Thyroid gland (tissue), 4 donors: ENCODE results near the gene CLDN34. TPM values are rescaled to one million over a fixed set of nuclear protein-coding genes. Genes with fewer than 3 reads are reported as not detected.

Source experiments
- DNase-seq, 2 donors: peaks; one replicate each; pipeline ENCODE4 v3.0.0-alpha.2; 2019
- H3K27ac ChIP-seq, 3 donors: fragments of 200-600 bp; sonication (generic); 1 replicate in 2 of 3; 2 replicates in 1 of 3; pipeline ENCODE4 v1.5.1; 2016 to 2019; ENCODE audit warnings: mild to moderate bottlenecking in 1 of 3, moderate library complexity in 1 of 3
- H3K27me3 ChIP-seq: fragments of 200-600 bp; sonication (generic); one replicate; pipeline ENCODE4 v1.5.1; 2019
- H3K36me3 ChIP-seq, 2 donors: fragments of 200-600 bp; sonication (generic); one replicate each; pipeline ENCODE4 v1.5.1; 2016 to 2019
- H3K4me1 ChIP-seq, 2 donors: fragments of 200-600 bp; sonication (generic); one replicate each; pipeline ENCODE4 v1.5.1; 2017 to 2019
- H3K4me3 ChIP-seq, 3 donors: fragments of 200-600 bp; sonication (generic); replicated peaks in 1 of 3; 1 replicate in 2 of 3; 2 replicates in 1 of 3; pipeline ENCODE4 v1.5.1; 2016; ENCODE audit warnings: mild to moderate bottlenecking in 1 of 3
- H3K9me3 ChIP-seq: fragments of 200-600 bp; sonication (generic); one replicate; pipeline ENCODE4 v1.5.1; 2017
- CTCF ChIP-seq, 6 experiments: fragments of 200-600 bp in 3 of 6; fragments of 450-650 bp in 3 of 6; sonication (generic) in 3 of 6; IDR thresholded peaks; one replicate each; pipeline ENCODE4 v1.5.1; 2016 to 2019; ENCODE audit warnings: antibody characterized with exemption in 6 of 6, mild to moderate bottlenecking in 2 of 6, inconsistent platforms in 1 of 6, moderate library complexity in 1 of 6
- POLR2A ChIP-seq, 2 donors: fragments of 450-650 bp; IDR thresholded peaks; one replicate each; pipeline ENCODE4 v1.6.1; 2017; ENCODE audit warnings: antibody characterized with exemption in 2 of 2, mild to moderate bottlenecking in 2 of 2, moderate library complexity in 1 of 2
- WGBS, 2 donors: methylation state at CpG; one replicate each; pipeline ENCODE4 v1.1.5; 2017; 5-methylcytosine and 5-hydroxymethylcytosine counted together
- intact Hi-C: fragments of 100-400 bp; cut with DNase I; formaldehyde crosslinking; loops from one replicate; pipeline ENCODE4 v1.15.1; 2023
- total RNA-seq, 4 donors: library from RNA; depleted of rRNA; stranded (reverse); fragments of >200 nt; gene quantifications; one replicate each; pipeline ENCODE4 v1.2.3, GENCODE V29; 2016

CLDN34 gene
- total RNA-seq, 4 donors from 2014 or later = 0.67 TPM; not detected in 3

DNA sequence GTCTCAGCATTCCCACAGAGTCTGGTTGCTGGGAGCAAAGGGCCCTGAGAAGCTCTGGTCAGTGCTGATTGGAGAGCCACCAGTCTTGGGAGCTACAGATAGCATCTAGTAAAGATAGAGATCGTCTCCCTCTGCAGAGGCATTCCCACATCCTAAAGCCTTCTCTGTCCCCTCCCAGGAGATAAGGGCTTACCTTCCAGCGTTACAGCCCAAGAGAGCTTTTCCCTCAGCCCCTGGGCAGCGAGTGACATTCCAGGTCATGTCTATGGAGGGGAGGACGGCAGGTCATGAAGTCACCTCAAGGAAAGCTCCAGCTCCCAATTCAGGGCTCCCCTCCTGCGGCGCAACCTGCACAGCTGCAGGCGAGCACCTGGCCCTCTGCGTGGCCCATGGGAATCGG is 29.9 kb downstream of the CLDN34 start:
- intact Hi-C loops = loop anchor here (5.0 kb wide), 1 partner anchor 120 kb away; no protein-coding TSS in a partner anchor
- Histone ChIP-seq H3K4me1 (no peaks in the 10 kb centered on the region), H3K9me3 (no peaks in the 10 kb centered on the region), H3K4me3 (no peak overlapping the region), H3K36me3 (no peaks in the 10 kb centered on the region), H3K27me3 (no peaks in the 10 kb centered on the region), H3K27ac (no peak overlapping the region)
- WGBS, 2 donors = no CpG with 5 or more reads among the region's 9 CpGs
- TF ChIP-seq POLR2A (IDR thresholded peaks at IDR 0.05) (no peak), CTCF (IDR thresholded peaks at IDR 0.05) (no peak)
- DNase-seq = no peak

DNA sequence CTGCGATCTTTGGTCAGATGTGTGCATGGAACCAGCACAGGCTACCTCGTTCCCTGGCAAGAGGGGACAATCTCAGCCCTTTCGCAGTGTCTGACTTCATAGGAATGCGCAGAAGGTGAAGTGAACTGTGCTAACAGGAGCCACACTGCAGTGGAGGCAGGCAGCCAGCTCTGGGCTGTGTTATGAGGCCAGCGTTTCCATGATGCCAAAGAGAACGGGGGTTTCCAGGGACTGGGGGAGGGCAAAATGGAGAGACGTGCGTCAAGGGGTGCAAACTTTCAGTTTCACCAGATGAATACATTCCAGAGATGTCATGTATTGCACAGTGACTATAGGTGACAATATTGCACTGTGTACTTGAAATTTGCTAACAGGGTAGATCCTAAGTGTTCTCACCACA is 30.4 kb downstream of the CLDN34 start:
- Histone ChIP-seq H3K4me1 (no peaks in the 10 kb centered on the region), H3K4me3 (no peak overlapping the region), H3K27ac (no peak overlapping the region), H3K27me3 (no peaks in the 10 kb centered on the region), H3K9me3 (no peaks in the 10 kb centered on the region), H3K36me3 (no peaks in the 10 kb centered on the region)
- no peak for TF ChIP-seq CTCF (IDR thresholded peaks at IDR 0.05)
- no peak for TF ChIP-seq POLR2A (IDR thresholded peaks at IDR 0.05)
- intact Hi-C loops = loop anchor here (5.0 kb wide), 1 partner anchor 120 kb away; no protein-coding TSS in a partner anchor
- 82 to 95% methylated on average over 4 to 7 of the region's 8 CpGs for WGBS, 2 donors
- no peak for DNase-seq

- H3K4me3 ChIP-seq = no peak overlapping the region
- no peaks in the 10 kb centered on the region for H3K27me3 ChIP-seq
- H3K27ac ChIP-seq = no peak overlapping the region
- no peaks in the 10 kb centered on the region for H3K36me3 ChIP-seq
- WGBS, 2 donors = 75 to 92% methylated on average over 3 of the region's 3 CpGs
- no peaks in the 10 kb centered on the region for H3K4me1 ChIP-seq
- intact Hi-C loops = no loop called here
- H3K9me3 ChIP-seq = no peaks in the 10 kb centered on the region
- TF ChIP-seq CTCF (IDR thresholded peaks at IDR 0.05) (no peak), POLR2A (IDR thresholded peaks at IDR 0.05) (no peak)
- no peak for DNase-seq
Observed at GRCh38 chrX:10001496-10001895, 34.3 kb downstream of the CLDN34 start.

GRCh38 chrX:10004832-10005475 is 37.8 kb downstream of the CLDN34 start:
- Histone ChIP-seq H3K4me3 (no peak overlapping the region), H3K4me1 (peaks cover 0 to 3% of the 10 kb centered on the region in 2 donors), H3K27me3 (no peaks in the 10 kb centered on the region), H3K9me3 (no peaks in the 10 kb centered on the region), H3K36me3 (no peaks in the 10 kb centered on the region), H3K27ac (no peak overlapping the region)
- intact Hi-C loops = no loop called here
- 96 to 97% methylated on average over 8 of the region's 8 CpGs for WGBS, 2 donors
- DNase-seq = no peak
- TF ChIP-seq CTCF (IDR thresholded peaks at IDR 0.05) (no peak), POLR2A (IDR thresholded peaks at IDR 0.05) (no peak)

DNA sequence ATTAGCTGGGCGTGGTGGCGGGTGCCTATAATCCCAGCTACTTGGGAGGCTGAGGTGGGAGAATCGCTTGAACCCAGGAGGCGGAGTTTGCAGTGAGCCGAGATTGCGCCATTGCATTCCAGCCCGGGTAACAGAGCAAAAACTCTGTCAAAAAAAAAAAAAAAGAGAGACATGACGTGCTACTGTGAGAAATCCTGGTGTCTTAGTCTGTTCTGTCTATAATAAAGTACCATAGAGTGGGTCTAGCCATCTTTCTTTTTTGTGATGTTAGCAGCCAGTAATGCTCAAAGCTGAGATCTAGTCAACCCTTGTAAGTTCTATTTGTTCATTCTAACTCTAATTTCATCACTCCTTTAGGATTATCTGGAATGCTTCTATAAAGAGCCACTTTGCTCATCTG is 38.9 kb downstream of the CLDN34 start:
- Histone ChIP-seq H3K4me1 (peaks cover 0 to 3% of the 10 kb centered on the region in 2 donors), H3K36me3 (no peaks in the 10 kb centered on the region), H3K9me3 (no peaks in the 10 kb centered on the region), H3K27me3 (no peaks in the 10 kb centered on the region), H3K4me3 (no peak overlapping the region), H3K27ac (no peak overlapping the region)
- TF ChIP-seq POLR2A (IDR thresholded peaks at IDR 0.05) (no peak), CTCF (IDR thresholded peaks at IDR 0.05) (no peak)
- 95 to 97% methylated on average over 6 to 7 of the region's 8 CpGs for WGBS, 2 donors
- DNase-seq = no peak
- intact Hi-C loops = no loop called here
